Activated T-cell treated with anti-CD3 and anti-CD28 coated beads, Interleukin-2, amount 50 U/mL, for 4 hours (primary cell): Measurements from ENCODE around the gene ZNF768. TPM values are rescaled to one million over a fixed set of nuclear protein-coding genes. Genes with fewer than 3 reads are reported as not detected.

Source experiments
- ATAC-seq, 2 donors: fragments of 200-7000 bp; cut with Tn5 transposase; one replicate each; pipeline ENCODE4 v1.10.0; 2021
- DNase-seq: peaks from one replicate; pipeline ENCODE4 v3.0.0-alpha.2; 2020
- H3K27me3 Mint-ChIP-seq: one replicate; pipeline ENCODE4 v1.8.0; 2021; ENCODE audit warnings: low read depth, mixed read lengths
- H3K36me3 Mint-ChIP-seq: one replicate; pipeline ENCODE4 v1.8.0; 2022; ENCODE audit warnings: mixed read lengths; ENCODE audit not compliant: insufficient read depth
- H3K4me1 Mint-ChIP-seq: one replicate; pipeline ENCODE4 v1.8.0; 2021; ENCODE audit warnings: low read depth, mixed read lengths
- H3K4me3 Mint-ChIP-seq: one replicate; pipeline ENCODE4 v1.8.0; 2021; ENCODE audit warnings: mild to moderate bottlenecking, moderate library complexity, mixed read lengths
- H3K9me3 Mint-ChIP-seq: one replicate; pipeline ENCODE4 v1.8.0; 2021; ENCODE audit warnings: mixed read lengths
- total RNA-seq, 3 donors: library from RNA; stranded (reverse); gene quantifications; one replicate each; pipeline ENCODE4 v1.2.1, GENCODE V29; 2021

The ZNF768 gene
- total RNA-seq, 3 donors from 2014 or later = 9.1 to 10.7 (median 10.5) TPM

DNA sequence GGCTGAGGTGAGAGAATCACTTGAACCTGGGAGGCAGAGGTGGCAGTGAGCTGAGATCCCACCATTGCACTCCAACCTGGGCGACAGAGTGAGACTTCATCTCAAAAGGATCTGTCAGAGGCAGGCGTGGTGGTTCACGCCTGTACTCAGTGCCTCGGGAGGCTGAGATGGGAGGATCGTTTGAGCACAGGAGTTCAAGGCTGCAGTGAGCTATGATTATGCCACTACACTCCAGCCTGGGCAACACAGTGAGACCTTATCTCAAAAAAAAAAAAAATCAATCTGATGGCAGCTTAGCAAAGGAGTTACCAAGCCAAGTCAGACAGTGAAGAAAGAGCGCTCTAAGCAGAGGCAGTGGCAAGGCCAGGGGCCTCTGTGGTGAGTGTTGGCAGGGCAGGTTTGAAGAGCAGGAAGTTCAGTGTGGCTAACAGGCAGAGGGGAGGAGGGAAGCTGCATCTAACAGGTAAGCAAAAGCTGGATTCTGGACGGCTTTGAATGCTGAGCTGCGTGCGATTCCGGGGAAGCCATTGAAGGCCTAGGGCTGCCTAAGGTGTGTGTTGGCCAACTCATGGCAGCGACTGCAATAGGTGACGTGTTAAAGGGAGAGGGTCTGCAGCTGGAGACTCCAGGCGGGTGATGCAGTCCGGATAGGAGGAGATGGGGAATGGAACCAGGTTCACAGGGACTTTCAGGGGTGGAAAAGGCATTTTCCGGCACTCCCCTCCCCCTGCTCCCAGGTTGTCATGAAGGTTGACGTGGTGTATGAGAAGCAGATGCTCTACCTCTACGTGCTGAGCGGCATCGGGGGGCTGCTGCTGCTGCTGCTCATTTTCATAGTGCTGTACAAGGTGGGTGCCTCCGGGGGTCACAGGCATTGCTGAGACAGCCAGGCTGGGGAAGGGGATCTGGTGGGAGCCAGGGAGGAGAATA, 7.0 kb downstream of the ZNF768 start:
- H3K4me3 Mint-ChIP-seq = no peak overlapping the region
- no peaks in the 10 kb centered on the region for H3K4me1 Mint-ChIP-seq
- peak in 1 of 2 donors; percentile 20 for ATAC-seq

DNA sequence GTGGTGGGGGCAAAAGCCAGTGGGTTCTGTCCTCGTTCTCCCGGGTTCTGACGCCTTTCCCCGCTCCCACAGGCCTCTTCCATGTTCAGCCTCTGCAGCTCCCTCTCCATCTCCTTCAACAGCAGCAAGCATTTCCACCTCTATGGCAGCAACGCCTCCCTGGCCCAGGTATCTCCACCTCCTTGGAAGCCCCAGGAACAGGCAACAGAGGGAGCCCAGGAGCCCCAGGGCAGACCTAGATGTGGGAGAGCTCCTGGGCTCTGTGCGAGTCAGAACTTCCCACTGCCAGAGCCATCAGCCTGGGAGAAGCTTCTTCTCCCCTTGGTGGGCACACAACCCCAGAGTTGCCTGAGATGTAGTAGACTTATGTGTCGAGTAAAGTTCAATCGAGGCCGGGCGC, 7.8 kb downstream of the ZNF768 start:
- Mint-ChIP-seq H3K36me3 (peaks cover 39% of the 10 kb centered on the region), H3K4me3 (no peak overlapping the region), H3K27me3 (no peaks in the 10 kb centered on the region), H3K9me3 (no peaks in the 10 kb centered on the region), H3K4me1 (no peaks in the 10 kb centered on the region)
- ATAC-seq (no peak), DNase-seq (no peak)

More for the DNA sequence above, 7.0 kb downstream of the ZNF768 start:
- H3K36me3 Mint-ChIP-seq = peaks cover 36% of the 10 kb centered on the region
- DNase-seq = no peak
- no peaks in the 10 kb centered on the region for H3K27me3 Mint-ChIP-seq
- H3K9me3 Mint-ChIP-seq = no peaks in the 10 kb centered on the region

DNA sequence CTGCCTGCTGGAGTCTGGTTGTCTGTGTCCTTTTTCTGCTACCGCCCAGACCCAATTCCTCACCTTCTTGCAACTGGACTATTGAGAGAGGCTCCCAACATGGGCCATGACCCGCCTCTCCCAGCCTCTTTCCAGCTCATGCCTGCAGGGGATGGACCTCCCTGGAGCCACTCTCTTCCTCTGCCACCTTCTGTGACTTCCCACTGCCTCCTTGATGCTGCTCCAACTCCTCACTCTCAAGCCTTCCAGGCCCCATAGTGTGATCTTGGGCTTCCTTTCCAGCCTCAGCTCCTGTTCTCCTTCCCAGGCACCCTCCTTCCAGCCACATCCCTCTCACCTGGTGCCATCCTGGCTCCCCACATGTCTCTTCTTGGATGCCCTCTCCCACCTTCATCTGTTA, 11.1 kb downstream of the ZNF768 start:
- Mint-ChIP-seq H3K27me3 (no peaks in the 10 kb centered on the region), H3K4me1 (no peaks in the 10 kb centered on the region), H3K4me3 (no peak overlapping the region), H3K36me3 (peaks cover 56% of the 10 kb centered on the region), H3K9me3 (no peaks in the 10 kb centered on the region)
- ATAC-seq = no peak
- no peak for DNase-seq

GRCh38 chr16:30511509-30511908, 14.9 kb downstream of the ZNF768 start:
- no peak for ATAC-seq
- H3K4me3 Mint-ChIP-seq = no peak overlapping the region
- peaks cover 1% of the 10 kb centered on the region for H3K4me1 Mint-ChIP-seq
- peaks cover 45% of the 10 kb centered on the region for H3K36me3 Mint-ChIP-seq
- DNase-seq = no peak
- H3K27me3 Mint-ChIP-seq = no peaks in the 10 kb centered on the region
- H3K9me3 Mint-ChIP-seq = no peaks in the 10 kb centered on the region

DNA sequence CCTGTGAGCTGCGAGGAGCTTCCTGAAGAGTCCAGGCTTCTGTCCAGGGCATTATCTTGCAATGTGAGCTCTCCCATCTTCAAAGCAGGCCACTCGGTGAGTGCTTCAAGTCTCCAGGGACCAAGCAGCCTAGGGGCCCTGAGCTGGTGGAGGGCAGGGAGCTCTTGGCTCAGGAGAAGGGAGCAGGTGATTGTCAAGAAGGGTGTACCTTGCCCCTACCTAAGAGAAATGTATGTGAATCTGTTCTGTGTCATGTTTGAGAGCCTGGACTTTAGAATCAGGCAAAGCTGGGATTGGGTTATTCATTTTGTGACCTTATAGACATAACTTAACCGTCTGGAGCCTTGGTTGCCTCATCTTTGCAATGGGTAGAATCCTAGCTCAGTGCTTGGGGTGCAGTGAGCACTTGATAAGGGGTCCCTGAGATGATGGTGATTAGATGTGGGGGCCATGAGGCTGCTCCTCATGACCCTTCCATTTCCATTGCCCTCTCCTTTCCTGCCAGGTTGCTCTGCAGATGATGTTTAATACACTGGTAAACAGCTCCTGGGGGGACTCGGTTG, 15.9 kb downstream of the ZNF768 start:
- DNase-seq = no peak
- Mint-ChIP-seq H3K4me3 (no peak overlapping the region), H3K27me3 (no peaks in the 10 kb centered on the region), H3K36me3 (peaks cover 41% of the 10 kb centered on the region), H3K9me3 (no peaks in the 10 kb centered on the region), H3K4me1 (peaks cover 1% of the 10 kb centered on the region)
- no peak for ATAC-seq

DNA sequence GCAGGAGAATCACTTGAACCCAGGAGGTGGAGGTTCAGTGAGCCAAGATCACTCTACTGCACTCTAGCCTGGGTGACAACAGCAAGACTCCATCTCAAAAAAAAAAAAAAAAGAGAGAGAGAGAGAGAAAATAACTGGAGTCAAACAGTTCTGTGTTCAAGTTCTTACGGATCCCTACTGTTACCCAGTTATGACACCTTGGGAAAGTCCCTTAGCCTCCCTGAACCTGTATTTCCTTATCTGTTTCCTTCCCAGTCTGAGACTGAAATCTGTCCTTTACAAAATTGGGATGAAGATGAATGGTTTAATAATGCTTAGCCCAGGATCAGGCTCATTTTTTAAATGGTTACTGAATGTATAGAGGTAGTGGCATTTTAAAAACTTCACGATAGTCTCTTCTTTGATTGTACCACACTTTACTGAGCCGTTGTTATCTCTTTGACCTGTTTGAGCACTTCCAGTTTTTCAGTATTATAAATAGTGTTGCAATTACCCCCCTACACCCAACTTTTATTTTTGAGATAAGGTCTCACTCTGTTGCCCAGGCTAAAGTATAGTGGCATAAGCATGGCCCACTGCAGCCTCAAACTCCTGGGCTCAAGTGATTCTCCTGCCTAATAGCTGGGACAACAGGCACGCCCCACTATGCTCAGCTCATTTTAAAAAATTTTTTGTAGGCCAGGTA, 17.1 kb downstream of the ZNF768 start:
- no peaks in the 10 kb centered on the region for H3K27me3 Mint-ChIP-seq
- DNase-seq (no peak), ATAC-seq (no peak)
- H3K4me1 Mint-ChIP-seq = peaks cover 1% of the 10 kb centered on the region
- H3K36me3 Mint-ChIP-seq = peaks cover 40% of the 10 kb centered on the region
- H3K9me3 Mint-ChIP-seq = no peaks in the 10 kb centered on the region
- H3K4me3 Mint-ChIP-seq = no peak overlapping the region

DNA sequence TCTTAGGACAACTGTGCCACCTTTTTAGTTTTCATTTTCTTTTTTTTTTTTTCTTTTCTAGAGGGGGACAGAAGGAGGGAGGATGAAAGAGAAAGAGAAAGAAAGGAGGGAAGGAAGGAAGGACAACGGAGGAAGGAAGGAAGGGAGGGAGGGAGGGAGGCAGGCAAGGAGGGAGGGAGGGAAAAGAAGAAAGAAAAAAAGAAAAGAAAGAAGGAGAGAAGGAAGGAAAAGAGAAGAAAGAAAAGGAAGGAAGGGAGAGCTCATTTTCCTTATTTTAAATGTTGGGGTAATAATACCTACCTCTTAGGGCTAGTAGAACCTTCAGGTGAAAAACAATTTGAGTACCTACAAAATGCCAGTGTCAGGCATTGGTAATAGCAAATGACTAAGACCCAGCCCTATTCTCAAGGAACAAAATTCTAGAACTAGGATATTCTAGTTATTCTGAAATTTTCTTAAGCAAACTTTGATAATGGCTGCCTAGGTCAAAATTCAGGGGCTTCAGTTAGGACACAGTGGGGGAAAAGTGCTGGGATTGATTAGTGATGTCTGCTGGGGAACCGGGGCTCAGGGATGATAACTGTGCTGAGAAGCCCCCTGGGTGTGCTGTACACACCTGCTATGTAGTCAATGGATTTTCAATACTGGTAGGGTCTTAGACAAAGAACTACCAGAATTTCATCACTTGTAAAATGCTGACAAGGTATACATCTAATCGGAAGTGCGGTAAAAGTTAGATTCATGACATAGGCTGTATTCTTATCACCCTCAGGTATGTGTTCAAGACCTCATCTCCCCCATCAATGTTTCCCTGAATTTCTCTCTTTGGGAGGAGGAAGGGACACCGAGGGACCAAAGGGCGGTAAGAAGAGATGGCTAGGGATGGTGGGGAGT, 22.7 kb downstream of the ZNF768 start:
- Mint-ChIP-seq H3K27me3 (no peaks in the 10 kb centered on the region), H3K9me3 (no peaks in the 10 kb centered on the region), H3K4me3 (no peak overlapping the region), H3K36me3 (peaks cover 21% of the 10 kb centered on the region), H3K4me1 (peaks cover 7% of the 10 kb centered on the region)
- ATAC-seq = no peak
- DNase-seq = no peak

DNA sequence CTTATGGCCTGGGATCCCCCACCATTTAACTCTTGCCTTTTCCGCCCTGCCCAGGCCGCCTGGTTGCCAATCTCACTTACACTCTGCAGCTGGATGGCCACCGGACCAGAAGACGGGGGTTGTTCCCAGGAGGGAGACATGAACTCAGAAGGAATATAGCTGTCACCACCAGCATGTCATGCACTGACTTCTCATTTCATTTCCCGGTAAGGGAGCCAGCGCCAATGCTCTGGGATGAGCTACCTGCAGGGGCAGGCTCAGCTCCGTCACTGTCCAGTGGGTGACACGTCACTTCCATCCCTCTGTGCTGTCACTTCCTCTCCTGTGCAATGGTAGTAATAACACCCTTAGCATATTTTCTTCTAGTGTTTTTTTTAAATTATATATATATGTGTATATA, 27.1 kb downstream of the ZNF768 start:
- peaks cover 7% of the 10 kb centered on the region for H3K4me1 Mint-ChIP-seq
- no peak overlapping the region for H3K4me3 Mint-ChIP-seq

GRCh38 chr16:30494709-30495108, 31.7 kb downstream of the ZNF768 start:
- DNase-seq (no peak), ATAC-seq (no peak)
- H3K27me3 Mint-ChIP-seq = no peaks in the 10 kb centered on the region
- H3K4me1 Mint-ChIP-seq = peaks cover 17% of the 10 kb centered on the region
- H3K36me3 Mint-ChIP-seq = peaks cover 28% of the 10 kb centered on the region
- no peak overlapping the region for H3K4me3 Mint-ChIP-seq
- H3K9me3 Mint-ChIP-seq = no peaks in the 10 kb centered on the region

More for the DNA sequence above, 27.1 kb downstream of the ZNF768 start:
- no peak for ATAC-seq
- Mint-ChIP-seq H3K27me3 (no peaks in the 10 kb centered on the region), H3K36me3 (peaks cover 20% of the 10 kb centered on the region), H3K9me3 (no peaks in the 10 kb centered on the region)
- DNase-seq = no peak

DNA sequence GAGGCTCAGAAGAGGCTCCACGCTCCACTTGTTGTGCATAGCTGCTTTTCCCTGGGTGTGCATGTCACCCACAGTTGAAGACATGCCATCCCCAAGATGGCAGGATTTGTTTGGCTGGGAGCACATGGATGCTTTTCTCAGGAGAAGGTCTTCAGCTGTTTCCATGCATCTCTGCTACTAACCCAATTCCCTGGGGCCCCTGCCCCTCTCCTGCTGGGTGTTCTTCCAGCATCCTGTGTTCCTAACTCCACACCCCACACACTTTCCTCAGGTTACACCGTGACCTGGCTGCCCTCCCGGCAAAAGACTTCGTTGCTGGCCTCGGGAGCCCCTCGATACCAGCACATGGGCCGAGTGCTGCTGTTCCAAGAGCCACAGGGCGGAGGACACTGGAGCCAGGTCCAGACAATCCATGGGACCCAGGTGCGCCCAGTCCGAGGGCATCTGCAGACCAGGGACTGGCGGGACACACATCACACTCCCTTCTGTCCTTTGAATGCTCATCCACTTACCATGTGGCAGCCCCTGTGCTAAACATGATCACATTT, 32.4 kb downstream of the ZNF768 start:
- H3K27me3 Mint-ChIP-seq = no peaks in the 10 kb centered on the region
- peaks cover 17% of the 10 kb centered on the region for H3K4me1 Mint-ChIP-seq
- peaks cover 27% of the 10 kb centered on the region for H3K36me3 Mint-ChIP-seq
- H3K4me3 Mint-ChIP-seq = no peak overlapping the region
- no peak for ATAC-seq
- H3K9me3 Mint-ChIP-seq = no peaks in the 10 kb centered on the region
- DNase-seq = no peak

DNA sequence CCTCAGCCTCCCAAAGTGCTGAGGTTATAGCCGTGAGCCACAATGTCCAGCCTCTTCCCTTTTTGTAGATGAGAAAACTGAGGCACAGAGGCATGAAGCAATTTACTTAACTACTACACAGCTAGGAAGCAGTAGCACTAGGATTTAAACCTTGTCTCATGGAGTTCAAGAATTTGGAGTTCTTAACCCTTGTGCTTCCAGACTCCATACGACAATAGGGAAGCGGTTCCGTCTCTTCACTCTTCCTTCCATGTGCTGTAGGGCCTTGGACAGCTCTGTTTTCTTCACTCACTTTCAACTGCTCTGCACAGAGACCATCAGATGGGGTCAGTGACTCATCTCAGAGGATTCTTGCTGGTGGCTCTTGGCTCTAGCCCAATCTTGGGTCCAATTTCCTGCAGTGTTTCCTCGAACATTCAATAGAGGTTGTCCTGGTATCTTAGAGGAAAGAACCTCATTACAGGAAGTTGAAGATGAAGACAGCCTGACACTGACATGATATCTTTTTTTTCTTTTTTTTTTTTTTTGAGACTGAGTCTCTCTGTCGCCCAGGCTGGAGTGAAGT, 34.5 kb downstream of the ZNF768 start:
- no peaks in the 10 kb centered on the region for H3K9me3 Mint-ChIP-seq
- peaks cover 26% of the 10 kb centered on the region for H3K4me1 Mint-ChIP-seq
- ATAC-seq (peak; percentile 61 to 67), DNase-seq (no peak)
- no peak overlapping the region for H3K4me3 Mint-ChIP-seq
- peaks cover 36% of the 10 kb centered on the region for H3K36me3 Mint-ChIP-seq
- no peaks in the 10 kb centered on the region for H3K27me3 Mint-ChIP-seq

GRCh38 chr16:30491229-30491628, 35.1 kb downstream of the ZNF768 start:
- peaks cover 29% of the 10 kb centered on the region for H3K4me1 Mint-ChIP-seq
- no peak overlapping the region for H3K4me3 Mint-ChIP-seq
- ATAC-seq = no peak
- peaks cover 38% of the 10 kb centered on the region for H3K36me3 Mint-ChIP-seq
- no peak for DNase-seq
- no peaks in the 10 kb centered on the region for H3K9me3 Mint-ChIP-seq
- H3K27me3 Mint-ChIP-seq = no peaks in the 10 kb centered on the region

DNA sequence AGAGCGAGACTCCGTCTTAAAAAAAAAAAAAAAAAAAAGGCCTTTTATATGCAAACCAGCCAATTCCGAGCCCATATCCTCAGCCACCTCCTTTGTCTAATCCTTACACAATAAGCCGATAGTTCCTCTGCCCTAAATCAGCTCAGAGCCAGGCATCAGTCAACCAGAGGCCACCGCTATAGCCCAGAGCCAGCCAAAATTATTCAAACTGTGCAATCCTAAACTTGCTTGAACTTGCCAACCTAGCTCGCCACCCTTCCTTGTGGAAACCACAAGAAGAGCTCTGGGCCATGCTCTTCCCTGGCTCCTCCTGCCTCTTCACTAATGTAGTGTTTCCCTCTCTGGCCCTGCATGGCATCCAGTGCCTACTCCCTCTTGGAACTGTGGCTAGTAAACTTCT, 36.2 kb downstream of the ZNF768 start:
- peaks cover 33% of the 10 kb centered on the region for H3K4me1 Mint-ChIP-seq
- DNase-seq = no peak
- H3K4me3 Mint-ChIP-seq = no peak overlapping the region
- H3K27me3 Mint-ChIP-seq = no peaks in the 10 kb centered on the region
- H3K9me3 Mint-ChIP-seq = no peaks in the 10 kb centered on the region
- H3K36me3 Mint-ChIP-seq = peaks cover 42% of the 10 kb centered on the region
- ATAC-seq = no peak
